HS-27A (cell line): Measurements from ENCODE around the gene EFCAB7.
A peak's percentile ranks its signal among the peaks of the same experiment; 100 is the strongest.

Source experiments
- DNase-seq: peaks from one replicate; pipeline ENCODE4 v3.0.0-alpha.2; 2012; ENCODE audit warnings: low read depth, missing footprints

Gene EFCAB7

DNA sequence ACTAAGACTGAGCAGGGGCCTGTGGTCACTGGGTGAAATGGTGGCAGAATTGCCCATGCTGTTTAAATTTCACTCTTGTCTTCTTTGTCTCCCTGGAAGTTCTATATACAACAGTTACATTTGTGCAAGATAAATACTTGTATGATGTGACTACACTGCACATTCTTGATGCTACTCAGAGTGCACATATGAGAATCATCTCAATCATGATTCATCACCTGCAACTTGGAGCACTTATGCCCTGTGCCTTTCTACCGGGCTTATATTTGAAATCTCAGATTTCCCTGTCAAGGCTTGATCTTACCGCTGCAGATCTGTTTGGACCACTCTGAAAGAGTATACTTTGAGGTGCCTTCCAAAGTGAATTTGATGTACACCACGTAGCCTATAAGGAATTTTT is 80.5 kb downstream of the EFCAB7 start:
- DNase-seq = no peak

DNA sequence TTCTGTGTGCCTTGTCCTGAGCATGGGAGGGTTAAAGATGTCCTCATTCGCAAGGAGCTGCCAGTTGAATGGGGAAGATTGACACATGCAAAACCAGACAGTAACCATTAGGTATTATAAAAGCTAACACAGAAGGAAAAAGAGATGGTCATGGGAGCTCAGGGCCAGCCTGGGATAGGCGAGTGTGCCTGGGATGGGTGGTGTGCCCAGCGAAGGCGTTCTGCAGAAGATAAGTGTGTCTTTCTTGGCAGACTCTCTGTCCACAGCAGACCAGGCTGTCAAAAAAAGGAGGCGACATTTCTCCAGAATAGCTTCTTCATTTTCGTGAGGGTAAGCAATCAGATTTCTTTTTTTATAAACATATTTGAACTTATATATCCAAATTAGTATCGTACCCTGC is 84.0 kb downstream of the EFCAB7 start:
- no peak for DNase-seq

DNA sequence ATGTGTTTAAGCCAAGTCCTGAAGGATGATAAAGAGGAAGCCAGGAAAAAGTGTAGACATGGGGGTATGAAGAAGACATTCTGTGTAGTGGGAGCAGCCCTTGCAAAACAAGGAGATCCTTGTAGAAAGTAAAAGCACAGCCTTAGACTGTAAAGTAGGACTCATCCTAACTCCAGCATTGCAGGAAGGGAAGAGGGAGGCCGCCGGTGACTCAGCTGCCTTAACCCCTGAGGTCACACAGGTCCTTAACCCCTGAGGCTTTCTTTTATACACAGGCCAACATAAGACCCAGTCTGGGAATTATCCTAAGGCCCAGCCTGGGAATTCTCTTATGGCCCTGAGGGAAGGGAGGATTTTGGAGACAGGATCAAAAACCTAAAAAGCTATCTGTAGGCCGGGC is 87.9 kb downstream of the EFCAB7 start:
- DNase-seq = no peak

DNA sequence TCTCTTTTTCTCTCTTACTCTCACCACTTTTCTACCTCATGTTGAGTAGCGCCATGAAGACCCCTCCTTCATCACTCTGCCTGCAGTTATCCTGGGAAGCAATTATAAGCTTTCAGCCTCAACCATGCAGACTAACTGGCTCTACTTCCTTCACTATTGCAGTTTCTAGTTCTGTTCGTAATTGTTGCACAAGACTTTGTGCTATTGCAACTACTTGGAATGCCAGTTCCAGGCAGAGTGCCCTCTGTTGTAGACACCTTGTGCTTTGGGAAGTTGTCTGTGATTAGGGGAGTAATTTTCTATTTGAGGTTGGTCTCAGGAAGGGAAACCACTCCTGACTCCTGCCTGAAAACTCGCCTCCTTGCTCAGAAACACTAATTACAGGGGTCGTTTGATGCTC is 89.2 kb downstream of the EFCAB7 start:
- no peak for DNase-seq

DNA sequence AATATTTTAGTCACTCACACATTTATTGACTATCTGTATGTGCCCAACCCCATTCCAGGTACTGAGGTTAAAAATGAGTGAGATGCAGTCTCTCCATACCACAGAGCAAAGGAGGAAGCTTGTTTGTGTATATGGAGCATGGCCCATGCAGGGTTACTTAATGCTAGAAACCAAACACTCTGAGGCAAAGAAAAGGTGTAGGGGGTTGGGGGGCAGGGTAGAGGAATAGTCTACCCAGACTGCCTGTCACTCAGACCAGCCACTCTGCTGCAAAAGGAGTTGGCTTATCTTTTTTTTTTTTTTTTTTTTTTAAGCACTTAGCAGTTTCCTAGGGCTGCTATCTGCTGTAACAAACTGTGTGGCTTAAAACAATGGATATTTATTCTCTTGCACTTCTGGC is 89.6 kb downstream of the EFCAB7 start:
- DNase-seq = no peak

DNA sequence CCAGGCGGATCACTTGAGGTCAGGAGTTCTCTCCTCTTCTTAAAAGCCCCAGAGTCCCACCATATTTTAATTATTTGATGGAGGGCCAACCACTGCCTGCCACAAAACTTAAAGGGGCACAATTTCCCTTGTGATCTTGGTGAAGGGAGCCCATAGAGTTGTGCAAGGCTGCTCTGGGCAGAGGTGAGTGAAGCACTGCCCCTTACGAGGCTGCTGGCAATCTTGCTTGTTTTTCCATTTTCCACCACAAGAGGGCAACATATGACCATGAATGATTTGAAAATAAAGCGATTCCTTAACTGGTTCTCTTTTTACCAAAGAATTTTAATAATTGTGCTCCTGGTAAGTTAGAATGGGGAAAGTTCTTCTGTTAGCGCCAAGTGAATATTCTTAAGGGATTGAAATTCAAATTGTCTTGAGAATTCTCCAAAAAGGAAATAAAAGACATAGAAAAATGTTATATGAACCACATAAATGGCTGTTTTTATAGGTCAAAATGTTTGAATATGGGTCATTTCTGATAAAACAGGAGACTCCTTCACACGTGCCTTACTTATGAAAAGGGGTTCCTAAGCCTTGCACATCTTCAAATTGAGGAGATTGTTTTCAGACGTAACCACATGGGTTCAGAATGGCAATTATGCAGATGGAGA is 92.6 kb downstream of the EFCAB7 start:
- DNase-seq = peak; percentile 66

DNA sequence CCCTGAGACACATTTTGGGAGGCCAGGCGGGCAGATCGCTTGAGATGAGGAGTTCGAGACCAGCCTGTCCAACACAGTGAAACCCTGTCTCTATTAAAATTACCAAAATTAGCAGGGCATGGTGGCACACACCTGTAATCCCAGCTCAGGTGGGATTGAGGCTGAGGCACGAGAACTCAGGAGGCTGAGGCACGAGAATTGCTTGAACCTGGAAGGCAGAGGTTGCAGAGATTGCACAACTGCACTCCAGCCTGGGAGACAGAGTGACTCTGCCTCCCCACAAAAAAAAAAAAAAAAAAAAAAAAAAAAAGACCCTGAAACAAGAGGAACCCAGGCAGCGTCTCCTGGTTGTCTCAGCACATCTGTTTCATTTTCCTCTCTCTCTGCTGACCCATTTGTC is 94.1 kb downstream of the EFCAB7 start:
- no peak for DNase-seq

DNA sequence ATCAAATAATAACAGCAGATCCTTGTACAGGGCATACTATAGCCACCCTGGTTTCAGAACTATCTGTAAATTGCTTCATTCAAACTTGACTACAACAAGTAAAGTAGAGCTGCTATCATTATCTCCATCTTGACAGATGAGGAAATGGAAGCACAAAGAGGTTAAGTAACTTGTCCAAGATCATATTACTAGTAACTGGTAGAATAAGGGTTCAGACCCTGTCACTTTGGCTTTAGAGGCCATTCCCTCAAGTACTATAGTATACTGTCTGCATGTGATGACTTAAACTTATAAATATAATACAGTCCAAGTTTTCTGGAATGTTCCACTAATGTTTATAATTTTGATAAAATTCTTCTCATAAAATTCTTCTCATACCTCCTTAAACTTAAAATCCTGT is 94.7 kb downstream of the EFCAB7 start:
- DNase-seq = no peak

DNA sequence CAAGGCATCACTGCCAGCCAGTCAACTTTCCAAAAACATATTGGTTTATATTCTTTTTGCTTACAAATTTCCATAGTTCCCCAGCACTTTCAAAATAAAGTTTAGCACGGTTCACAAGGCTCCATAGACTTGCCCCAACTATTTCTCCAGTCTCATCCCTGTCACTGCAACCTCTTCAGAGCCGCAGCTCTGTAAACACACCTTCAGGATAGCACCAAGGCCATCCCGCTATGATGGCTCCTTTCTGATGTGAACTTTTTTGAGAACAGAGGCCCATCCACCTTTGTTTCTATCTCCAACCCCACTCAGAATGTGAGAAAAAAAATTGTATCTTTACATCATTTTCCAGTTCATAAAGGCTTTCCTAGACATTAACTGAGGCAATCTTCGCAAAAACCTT is 96.2 kb downstream of the EFCAB7 start:
- DNase-seq = no peak

DNA sequence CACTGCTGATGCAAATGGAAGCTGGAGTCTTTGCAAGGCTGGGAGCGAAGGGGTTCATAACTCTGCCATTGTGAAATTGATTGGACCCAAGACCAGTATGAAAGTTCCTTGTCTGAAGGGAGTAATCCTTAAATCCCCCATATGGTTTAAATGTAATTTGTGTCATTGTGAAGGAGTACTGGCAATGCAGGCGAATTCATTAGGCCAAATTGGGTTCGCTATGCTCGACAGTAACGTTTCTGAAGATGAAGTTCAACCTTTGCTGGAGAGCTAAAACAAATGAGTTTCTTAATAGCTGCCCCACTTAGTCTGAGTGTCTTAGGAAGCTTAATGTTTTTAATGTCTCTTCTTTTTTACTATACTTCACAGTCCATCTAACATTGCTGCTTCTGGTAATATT is 97.3 kb downstream of the EFCAB7 start:
- DNase-seq = no peak

DNA sequence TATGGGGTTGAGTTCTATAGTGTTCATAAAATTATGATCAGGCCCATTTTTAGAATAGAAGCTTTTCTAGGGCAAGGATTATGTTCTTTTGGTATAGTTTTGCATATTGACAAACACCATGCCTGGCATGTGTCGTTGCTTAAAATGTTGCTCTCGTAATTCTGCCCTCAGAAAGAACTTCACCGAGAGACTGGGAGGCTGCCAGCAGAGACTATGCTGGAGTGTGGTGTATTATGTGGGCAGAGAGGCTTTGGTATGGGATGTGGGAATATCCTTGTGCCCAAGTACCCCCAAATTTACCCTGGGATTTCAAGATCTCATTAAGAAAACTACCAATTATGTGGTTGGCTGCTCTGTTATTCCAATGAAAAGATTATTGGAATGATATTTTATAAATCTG is 97.8 kb downstream of the EFCAB7 start:
- DNase-seq = no peak

DNA sequence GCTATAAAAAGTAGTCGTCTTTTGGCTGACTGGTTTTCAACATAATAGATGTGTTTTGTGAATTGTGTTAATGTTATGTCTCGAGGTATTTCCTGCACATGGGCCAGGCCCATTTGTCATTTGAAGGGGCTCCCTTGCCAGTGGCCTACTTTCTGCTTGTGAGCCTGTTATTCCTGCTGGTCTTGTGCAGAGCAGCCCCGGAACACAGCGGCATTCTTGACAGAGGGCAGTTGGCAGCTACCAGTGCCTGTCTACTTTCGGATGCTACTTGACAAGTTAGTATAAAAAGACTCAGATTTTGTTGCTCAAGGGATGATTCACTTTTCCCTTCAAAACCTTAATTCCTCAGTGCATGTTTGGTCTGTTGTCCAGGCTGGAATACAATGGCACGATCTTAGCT is 98.4 kb downstream of the EFCAB7 start:
- DNase-seq = no peak
